WI38 (cell line): ENCODE measurements around the gene ARL15.
A peak's percentile ranks its signal among the peaks of the same experiment; 100 is the strongest.

ENCODE experiments used
- H3K4me3 ChIP-seq: 2 replicates; pipeline ENCODE4 v1.5.1; 2011; ENCODE audit warnings: low read depth, mild to moderate bottlenecking, control low read depth, low read length
- CTCF ChIP-seq: IDR thresholded peaks from 2 replicates; pipeline ENCODE4 v1.5.1; 2012; ENCODE audit warnings: low read depth, mild to moderate bottlenecking, control low read depth, low read length

The ARL15 gene

GRCh38 chr5:54312499-54312898 lies 2.1 kb upstream of the ARL15 start:
- no peak overlapping the region for H3K4me3 ChIP-seq
- no peak for TF ChIP-seq CTCF

GRCh38 chr5:54311176-54311677 lies 854 bp upstream of the ARL15 start:
- TF ChIP-seq CTCF = no peak
- H3K4me3 ChIP-seq = peak overlapping the region; percentile 91

GRCh38 chr5:54309691-54310432 lies 511 bp downstream of the ARL15 start:
- H3K4me3 ChIP-seq = peak overlapping the region; percentile 91
- no peak for TF ChIP-seq CTCF

GRCh38 chr5:54309276-54309675 lies 1.1 kb downstream of the ARL15 start:
- TF ChIP-seq CTCF = no peak
- H3K4me3 ChIP-seq = peak overlapping the region; percentile 91

GRCh38 chr5:54307583-54307982 lies 2.8 kb downstream of the ARL15 start:
- TF ChIP-seq CTCF = no peak
- H3K4me3 ChIP-seq = no peak overlapping the region

GRCh38 chr5:54306893-54307292 lies 3.5 kb downstream of the ARL15 start:
- no peak overlapping the region for H3K4me3 ChIP-seq
- no peak for TF ChIP-seq CTCF

- TF ChIP-seq CTCF = no peak
- no peak overlapping the region for H3K4me3 ChIP-seq
Observed at GRCh38 chr5:54305737-54306136, 4.6 kb downstream of the ARL15 start.
